ENCODE results near the gene LRRC57. TPM values are rescaled to one million over a fixed set of nuclear protein-coding genes. Genes with fewer than 3 reads are reported as not detected.

LRRC57 gene
- 10 to 100 TPM; 18.7 to 21.4 TPM for total RNA-seq

DNA sequence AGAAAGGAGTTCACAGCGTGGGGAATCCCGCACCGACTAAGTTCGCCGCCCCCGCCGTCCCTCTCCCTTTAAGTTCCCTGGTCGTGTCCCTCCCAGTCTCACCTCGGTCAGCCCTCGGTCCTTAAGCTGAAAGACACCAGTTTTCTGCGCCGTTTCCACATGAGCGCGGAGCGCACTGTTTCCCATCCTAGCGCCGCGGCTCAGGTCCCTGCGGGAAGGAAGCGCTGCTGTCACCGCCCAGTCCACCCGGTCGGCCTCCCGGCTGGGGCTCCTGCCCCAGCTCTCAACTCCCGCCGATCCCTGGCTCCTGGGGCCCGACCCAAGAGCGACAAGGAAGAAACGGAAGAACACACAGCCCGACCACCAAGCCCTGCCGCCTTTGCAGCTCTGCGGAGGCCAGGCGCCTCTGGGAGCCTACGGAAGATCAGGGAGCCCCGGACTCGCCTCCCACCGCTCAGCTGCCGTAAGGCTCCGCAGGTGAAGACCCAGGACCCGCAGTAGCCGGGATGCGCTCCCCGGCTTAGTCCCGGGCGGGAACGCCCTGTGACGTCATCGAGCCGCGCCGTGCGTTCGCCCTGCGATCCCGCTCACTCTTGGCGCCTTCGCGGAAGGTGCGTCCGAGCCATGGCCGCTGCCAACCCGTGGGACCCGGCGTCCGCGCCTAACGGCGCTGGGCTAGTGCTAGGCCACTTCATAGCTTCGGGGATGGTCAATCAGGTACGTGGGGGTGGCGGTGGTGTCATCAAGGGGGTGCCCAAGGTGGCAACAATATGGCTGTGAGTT, at the start of gene LRRC57, which contains the start of gene HAUS2:
LRRC57 (minus strand) TSS at position 545 of the 783 bp plus-strand sequence; CDS start at position 186, 359 bp downstream.
HAUS2 (plus strand) TSS at position 590 of the 783 bp plus-strand sequence; CDS start at position 625, 35 bp downstream.
- Mint-ChIP-seq H3K27me3 (no peaks in the 10 kb centered on the region), H3K4me1 (peaks cover 33% of the 10 kb centered on the region)

DNA sequence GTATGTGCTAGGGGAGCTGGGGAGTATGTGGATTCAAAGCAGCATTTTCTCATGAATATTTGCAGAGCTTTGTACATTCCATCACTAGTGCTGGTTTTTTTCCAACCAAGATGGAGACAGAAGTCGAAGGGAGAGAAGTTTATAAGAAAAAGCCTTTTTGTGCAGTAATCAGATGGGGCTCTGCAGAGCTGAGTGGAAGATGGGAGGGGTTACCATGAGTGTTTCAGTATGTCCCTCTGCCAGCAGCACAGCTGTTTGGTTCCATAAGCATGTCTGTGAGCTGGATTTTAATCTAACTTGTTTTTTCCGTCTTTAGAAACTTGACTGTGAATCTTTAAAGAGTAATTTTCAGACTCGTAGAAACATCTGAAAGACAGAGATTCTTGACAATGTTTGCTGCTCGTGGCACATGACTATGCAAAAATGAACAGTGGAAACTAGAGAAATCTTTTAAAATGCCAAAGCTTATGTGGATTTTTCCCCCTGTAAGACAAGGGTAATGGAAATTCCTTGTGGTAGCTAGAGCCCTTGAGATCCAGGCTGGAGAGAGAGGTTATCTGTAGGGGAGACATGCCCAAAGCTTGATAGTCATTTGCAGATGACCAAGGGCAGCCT, 47.1 kb upstream of the LRRC57 start:
- H3K27me3 Mint-ChIP-seq: no peaks in the 10 kb centered on the region
- ATAC-seq (replicated peaks): no peak
- no peaks in the 10 kb centered on the region for H3K9me3 Mint-ChIP-seq
- H3K4me3 Mint-ChIP-seq: no peak overlapping the region
- H3K27ac Mint-ChIP-seq: no peak overlapping the region
- H3K36me3 Mint-ChIP-seq (ENCODE audit: low read depth): no peaks in the 10 kb centered on the region
- no peaks in the 10 kb centered on the region for H3K4me1 Mint-ChIP-seq

More for the DNA sequence above, at the start of gene LRRC57, which contains the start of gene HAUS2:
- Mint-ChIP-seq H3K36me3 (ENCODE audit: low read depth) (peaks cover 73% of the 10 kb centered on the region), H3K4me3 (peak within 1 kb of the TSS; percentile 99), H3K27ac (peak within 1 kb of the TSS; percentile 99), H3K9me3 (no peaks in the 10 kb centered on the region)
- peak; percentile 95 for ATAC-seq (replicated peaks)

DNA sequence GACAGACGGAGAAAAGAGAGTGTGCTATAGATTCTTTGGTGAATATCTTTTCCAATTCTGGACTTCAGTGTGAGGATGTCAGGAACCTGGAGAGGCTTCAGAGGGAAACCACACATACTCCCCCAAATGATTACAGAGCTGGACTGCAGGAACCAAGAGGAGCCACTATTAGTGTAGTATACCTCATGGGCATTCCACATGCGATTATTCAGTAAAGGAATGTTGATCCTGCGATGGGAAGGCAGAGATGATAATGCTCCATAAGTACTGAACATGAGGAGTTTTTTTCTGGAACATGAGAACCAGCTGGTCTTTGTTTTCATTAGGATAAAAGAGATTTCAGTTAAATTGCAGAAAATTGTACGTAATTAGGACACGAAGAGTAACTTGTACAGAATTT, 45.5 kb upstream of the LRRC57 start:
- Mint-ChIP-seq H3K27ac (no peak overlapping the region), H3K4me1 (no peaks in the 10 kb centered on the region), H3K36me3 (ENCODE audit: low read depth) (no peaks in the 10 kb centered on the region), H3K9me3 (no peaks in the 10 kb centered on the region), H3K27me3 (no peaks in the 10 kb centered on the region), H3K4me3 (no peak overlapping the region)
- ATAC-seq (replicated peaks): no peak

DNA sequence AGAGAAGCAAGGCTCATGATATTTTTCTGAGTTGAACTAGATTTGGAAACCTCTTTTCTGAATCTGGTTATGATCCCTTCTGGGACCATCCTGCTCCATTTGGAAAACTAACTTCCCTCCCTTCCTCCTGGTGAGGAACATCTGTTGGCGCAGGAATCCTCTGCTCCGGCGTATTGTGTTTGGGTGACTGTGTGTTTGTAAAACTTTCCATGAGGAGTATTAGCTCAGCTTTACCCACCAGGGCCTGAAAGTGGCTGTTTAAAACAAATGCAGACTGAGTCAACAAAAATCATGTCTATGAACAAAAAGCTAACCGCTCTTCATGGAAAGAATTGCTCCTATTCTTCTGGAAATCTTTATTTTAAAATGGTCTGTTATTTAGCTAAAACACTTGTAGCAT, 44.5 kb upstream of the LRRC57 start:
- Mint-ChIP-seq H3K9me3 (no peaks in the 10 kb centered on the region), H3K36me3 (ENCODE audit: low read depth) (no peaks in the 10 kb centered on the region), H3K27me3 (no peaks in the 10 kb centered on the region), H3K4me1 (no peaks in the 10 kb centered on the region), H3K27ac (no peak overlapping the region), H3K4me3 (no peak overlapping the region)
- ATAC-seq (replicated peaks): no peak

DNA sequence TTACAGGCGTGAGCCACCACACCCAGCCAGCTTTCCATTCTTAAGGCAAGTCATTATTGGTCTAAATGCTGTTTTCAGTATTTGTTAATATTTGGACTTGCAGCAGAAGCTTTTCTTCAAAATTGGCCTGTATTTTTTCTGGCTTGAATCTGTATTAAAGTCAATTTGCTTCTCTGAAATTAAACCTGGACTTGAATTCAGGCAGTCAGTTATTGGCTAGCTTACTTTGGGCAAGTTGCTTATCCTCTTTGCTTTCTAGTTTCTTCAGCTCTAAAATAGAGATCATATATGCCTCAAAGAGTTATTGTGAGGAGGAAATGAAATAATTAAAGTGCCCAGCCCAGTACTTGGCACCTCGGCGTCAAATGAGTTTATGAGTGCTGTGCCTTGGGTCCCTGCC, 44.1 kb upstream of the LRRC57 start:
- Mint-ChIP-seq H3K4me3 (no peak overlapping the region), H3K9me3 (no peaks in the 10 kb centered on the region), H3K27me3 (no peaks in the 10 kb centered on the region), H3K4me1 (no peaks in the 10 kb centered on the region), H3K27ac (no peak overlapping the region), H3K36me3 (ENCODE audit: low read depth) (no peaks in the 10 kb centered on the region)
- no peak for ATAC-seq (replicated peaks)

DNA sequence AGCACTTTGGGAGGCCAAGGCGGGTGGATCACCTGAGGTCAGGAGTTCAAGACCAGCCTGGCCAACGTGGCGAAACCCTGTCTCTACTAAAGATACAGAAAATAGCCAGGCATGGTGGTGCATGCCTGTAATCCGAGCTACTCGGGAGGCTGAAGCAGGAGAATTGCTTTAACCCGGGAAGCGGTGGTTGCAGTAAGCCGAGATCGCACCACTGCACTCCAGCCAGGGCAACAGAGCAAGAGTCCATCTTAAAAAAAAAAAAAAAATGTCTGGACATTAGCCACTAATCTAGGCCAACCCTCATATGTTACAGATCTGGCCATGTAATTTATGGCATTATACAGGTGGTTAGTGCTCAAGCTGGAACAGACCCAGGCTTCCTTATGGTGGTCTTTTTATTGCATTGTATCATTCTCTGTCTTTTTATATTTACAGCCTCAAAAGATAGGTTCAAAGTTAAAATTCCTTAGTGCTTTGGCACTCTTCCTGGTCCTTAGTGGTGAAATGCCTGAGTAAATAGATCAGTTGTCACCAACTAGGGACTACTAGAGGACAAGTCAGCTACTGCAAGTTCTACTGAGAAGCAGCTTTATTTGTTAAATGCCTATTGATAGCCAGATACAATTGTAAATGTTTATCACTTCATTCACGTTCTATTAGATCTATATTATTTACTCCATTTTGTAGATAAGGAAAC, 42.8 kb upstream of the LRRC57 start:
- no peaks in the 10 kb centered on the region for H3K9me3 Mint-ChIP-seq
- no peaks in the 10 kb centered on the region for H3K36me3 Mint-ChIP-seq (ENCODE audit: low read depth)
- no peak overlapping the region for H3K4me3 Mint-ChIP-seq
- ATAC-seq (replicated peaks): no peak
- no peaks in the 10 kb centered on the region for H3K4me1 Mint-ChIP-seq
- no peaks in the 10 kb centered on the region for H3K27me3 Mint-ChIP-seq
- no peak overlapping the region for H3K27ac Mint-ChIP-seq

DNA sequence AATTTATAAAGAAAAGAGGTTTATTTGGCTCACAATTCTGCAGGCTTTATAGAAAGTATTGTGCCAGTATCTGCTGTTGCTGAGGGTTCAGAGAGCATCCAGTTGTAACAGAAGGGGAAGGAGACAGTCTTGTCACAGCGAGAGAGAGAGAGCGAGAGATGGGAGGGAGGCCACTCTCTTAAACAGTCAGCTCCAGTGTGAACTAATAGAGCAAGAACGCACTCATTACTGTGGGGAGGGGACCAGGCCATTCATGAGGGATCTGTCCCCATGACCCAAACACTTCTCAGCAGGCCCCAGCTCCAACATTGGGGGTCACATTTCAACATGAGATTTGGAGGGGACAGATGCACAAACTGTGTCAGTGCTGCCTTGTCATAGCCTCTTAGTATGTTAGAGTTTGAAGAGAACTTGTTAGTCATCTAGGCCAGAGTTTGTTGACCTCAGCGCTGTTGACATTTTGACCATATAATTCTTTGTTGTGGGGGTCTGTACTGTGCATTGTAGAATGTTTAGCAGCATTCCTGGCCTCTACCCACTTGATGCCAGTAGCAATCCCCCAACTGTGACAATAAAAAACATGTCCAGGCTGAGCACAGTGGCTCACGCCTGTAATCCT, 42.1 kb upstream of the LRRC57 start:
- Mint-ChIP-seq H3K36me3 (ENCODE audit: low read depth) (no peaks in the 10 kb centered on the region), H3K27me3 (no peaks in the 10 kb centered on the region), H3K4me1 (no peaks in the 10 kb centered on the region), H3K27ac (no peak overlapping the region), H3K4me3 (no peak overlapping the region), H3K9me3 (no peaks in the 10 kb centered on the region)
- ATAC-seq (replicated peaks): no peak

DNA sequence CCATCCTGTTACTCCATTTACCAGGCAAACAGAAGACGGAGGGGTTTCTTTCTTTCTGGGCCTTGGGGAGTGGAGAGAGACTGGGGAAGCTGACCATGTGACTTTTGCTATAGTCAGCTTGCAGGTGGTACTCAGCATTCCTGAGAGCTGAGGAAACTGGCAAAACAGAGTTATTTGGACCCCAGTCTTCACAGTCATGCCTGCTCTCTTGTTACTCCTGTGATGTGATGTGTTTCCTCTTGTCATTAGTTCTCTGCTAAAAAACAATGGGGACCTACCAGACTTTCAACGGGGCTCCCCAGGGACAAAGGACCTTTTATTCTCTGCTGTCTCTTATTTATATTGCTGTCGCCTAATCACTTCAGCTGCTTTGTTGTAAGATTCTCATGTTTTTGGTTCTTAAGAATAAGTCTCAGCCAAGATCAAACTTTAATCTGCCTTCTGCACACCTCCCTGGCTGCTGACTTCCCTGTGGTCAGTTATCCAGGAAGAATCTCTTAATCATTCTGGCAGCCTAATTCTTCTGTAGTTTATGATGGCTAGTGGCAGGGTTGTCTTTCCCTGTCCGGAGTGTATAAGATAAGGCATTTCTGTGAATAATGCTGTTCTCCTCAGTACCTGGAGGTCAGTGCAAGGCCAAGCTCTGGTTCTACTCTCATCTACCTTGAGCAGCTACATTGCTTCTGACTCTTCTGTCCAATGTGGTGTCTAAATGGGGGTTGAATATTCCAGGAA, 35.6 kb upstream of the LRRC57 start:
- Mint-ChIP-seq H3K4me1 (peaks cover 7% of the 10 kb centered on the region), H3K4me3 (no peak overlapping the region), H3K27ac (no peak overlapping the region), H3K9me3 (no peaks in the 10 kb centered on the region), H3K36me3 (ENCODE audit: low read depth) (no peaks in the 10 kb centered on the region), H3K27me3 (peaks cover 2% of the 10 kb centered on the region)
- no peak for ATAC-seq (replicated peaks)

DNA sequence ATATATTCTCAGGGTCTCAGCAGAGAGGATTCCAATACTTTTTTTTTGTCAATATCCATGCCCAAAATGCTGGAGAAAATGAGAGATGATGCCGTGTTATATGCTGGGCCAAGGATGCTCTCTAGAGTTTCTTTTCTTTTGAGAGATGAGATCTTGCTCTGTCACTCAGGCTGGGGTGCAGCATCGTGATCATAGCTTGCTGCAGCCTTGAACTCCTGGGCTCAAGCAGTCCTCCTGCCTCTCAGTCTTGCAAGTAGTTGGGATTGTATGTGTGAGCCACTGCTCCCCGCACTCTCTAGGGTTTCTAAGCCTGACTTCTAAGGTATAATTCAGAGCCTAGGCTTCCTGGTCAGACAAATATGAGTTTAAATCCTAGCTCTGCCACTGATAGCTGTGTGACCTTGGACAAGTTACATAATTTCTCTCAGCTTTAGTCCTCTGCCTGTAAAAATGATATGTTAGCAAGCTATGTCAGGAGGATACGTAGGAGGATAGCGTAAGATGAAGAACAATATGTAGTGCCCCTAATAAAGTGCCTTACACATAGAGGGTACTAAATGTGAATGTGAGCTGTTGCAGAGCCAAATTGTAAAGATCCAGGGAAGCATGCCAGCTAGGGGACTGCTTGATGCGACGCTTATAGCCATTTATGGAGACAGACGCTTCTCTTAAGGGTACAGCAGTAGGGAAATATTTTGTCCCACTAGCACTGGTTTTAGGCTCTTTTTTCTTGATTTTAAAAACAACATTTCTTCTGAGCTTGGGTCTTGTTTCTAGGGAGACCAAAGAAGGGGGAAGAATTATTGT, 34.2 kb upstream of the LRRC57 start:
- Mint-ChIP-seq H3K9me3 (no peaks in the 10 kb centered on the region), H3K27me3 (peaks cover 5% of the 10 kb centered on the region), H3K36me3 (ENCODE audit: low read depth) (no peaks in the 10 kb centered on the region), H3K27ac (no peak overlapping the region), H3K4me1 (peaks cover 11% of the 10 kb centered on the region), H3K4me3 (peak overlapping the region; percentile 76)
- ATAC-seq (replicated peaks): no peak

DNA sequence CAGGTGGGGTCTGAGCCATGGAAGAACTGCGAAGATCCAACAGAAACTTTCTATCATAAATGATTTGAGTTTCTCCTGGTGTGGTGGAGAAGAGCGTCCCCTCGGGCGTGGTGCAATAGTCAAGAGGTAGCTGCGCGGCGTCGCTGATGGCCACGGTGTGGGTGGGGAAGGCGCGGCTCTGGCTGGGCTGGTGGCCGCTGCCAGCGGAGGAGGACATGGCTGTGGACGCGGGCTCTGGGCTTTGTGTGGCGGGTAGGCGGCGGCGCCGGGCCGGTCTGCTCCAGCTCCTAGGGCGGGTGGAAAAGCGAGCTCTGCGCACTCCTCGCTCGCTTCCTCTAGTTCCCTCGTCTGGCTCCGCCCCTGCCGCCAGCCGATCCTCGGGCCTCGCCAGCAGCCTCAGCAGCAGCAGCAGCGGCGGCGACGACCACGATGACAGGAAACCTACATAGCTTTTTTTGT, 32.7 kb upstream of the LRRC57 start:
- Mint-ChIP-seq H3K27ac (peak overlapping the region; percentile 18), H3K36me3 (ENCODE audit: low read depth) (no peaks in the 10 kb centered on the region), H3K9me3 (no peaks in the 10 kb centered on the region), H3K4me1 (peaks cover 16% of the 10 kb centered on the region), H3K27me3 (peaks cover 8% of the 10 kb centered on the region), H3K4me3 (peak overlapping the region; percentile 76)
- peak; percentile 100 for ATAC-seq (replicated peaks)

DNA sequence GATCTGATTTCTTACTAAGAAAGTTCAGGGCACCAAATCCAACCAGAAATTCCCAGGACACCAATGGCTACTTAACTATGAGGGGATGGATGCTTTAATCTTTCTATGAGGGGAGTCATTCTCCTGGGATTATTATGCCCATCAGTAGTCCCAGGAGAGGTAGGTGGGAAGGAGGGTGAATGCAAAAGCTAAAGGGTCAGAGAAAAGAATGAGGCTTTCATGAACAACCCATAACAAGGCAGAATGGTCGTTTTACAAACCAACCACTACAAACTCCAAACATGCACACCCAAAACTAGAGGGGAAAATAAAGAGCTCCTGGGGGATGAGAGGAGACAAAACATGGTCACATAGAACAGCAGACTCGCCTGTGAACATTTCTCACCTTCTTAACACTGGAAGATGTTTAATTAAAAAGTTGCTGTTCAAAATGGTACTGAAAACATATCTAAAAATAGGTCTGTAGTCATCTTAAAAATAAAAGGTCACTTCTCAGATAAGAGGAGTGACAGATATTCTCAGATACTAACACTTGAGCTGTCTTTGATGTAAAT, 30.5 kb upstream of the LRRC57 start:
- no peak for ATAC-seq (replicated peaks)
- H3K36me3 Mint-ChIP-seq (ENCODE audit: low read depth): no peaks in the 10 kb centered on the region
- peaks cover 18% of the 10 kb centered on the region for H3K4me1 Mint-ChIP-seq
- no peaks in the 10 kb centered on the region for H3K9me3 Mint-ChIP-seq
- H3K27ac Mint-ChIP-seq: no peak overlapping the region
- no peak overlapping the region for H3K4me3 Mint-ChIP-seq
- H3K27me3 Mint-ChIP-seq: peaks cover 10% of the 10 kb centered on the region

DNA sequence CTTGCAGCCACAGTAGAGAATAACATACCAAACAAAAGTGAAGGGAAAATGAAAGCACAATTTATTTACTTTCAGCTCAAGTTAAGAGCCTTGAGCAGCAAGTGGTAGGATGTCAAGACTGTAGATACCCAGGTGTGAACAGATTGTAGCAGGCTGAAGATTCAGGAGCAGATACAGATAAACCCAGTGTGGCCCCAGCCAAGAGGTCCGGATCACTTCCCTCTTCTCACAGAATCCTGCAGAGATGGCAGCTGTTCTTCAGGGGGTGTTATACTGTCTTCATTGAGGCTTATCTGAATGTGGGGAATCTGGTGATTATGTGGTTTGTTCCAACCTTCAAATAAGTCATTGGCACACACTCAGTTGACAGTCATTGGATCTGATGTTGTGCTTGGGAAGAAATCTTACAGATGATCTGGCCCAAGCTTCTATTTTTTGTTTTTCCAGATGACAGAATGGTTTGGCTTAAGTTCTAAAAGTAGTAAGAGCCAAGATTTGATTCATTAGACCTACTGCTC, 29.0 kb upstream of the LRRC57 start:
- no peaks in the 10 kb centered on the region for H3K9me3 Mint-ChIP-seq
- no peaks in the 10 kb centered on the region for H3K36me3 Mint-ChIP-seq (ENCODE audit: low read depth)
- H3K27ac Mint-ChIP-seq: no peak overlapping the region
- peak overlapping the region; percentile 92 for H3K4me3 Mint-ChIP-seq
- no peak for ATAC-seq (replicated peaks)
- H3K4me1 Mint-ChIP-seq: peaks cover 18% of the 10 kb centered on the region
- peaks cover 10% of the 10 kb centered on the region for H3K27me3 Mint-ChIP-seq

DNA sequence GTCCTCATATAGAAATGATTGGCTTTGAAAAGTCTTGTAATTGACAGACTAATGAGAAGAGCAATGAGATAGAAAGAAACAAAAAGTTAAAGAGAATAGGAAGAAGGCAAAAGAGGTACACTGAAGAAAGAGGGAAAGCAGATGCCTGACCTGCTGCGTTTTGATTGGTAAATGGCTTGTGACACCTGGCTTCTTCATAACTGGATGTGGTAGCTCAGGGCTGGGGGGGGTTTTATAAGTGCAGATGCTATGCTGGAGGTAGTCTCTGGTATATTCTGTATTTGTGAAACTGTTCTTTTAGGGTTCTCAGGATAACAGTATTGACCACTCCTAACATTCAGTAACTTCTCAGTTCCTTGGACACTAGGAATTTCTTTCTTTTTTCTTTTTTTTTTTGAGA, 28.2 kb upstream of the LRRC57 start:
- Mint-ChIP-seq H3K9me3 (no peaks in the 10 kb centered on the region), H3K27me3 (peaks cover 10% of the 10 kb centered on the region), H3K4me3 (peak overlapping the region; percentile 92), H3K27ac (no peak overlapping the region), H3K4me1 (peaks cover 18% of the 10 kb centered on the region), H3K36me3 (ENCODE audit: low read depth) (no peaks in the 10 kb centered on the region)
- ATAC-seq (replicated peaks): no peak
